Measurements from ENCODE around the gene AIMP2.
"Not testable (repeated sequence)": the region's sequence is repeated elsewhere in the genome, so short reads cannot be mapped to it uniquely, and the experiment has no call there.

DNA sequence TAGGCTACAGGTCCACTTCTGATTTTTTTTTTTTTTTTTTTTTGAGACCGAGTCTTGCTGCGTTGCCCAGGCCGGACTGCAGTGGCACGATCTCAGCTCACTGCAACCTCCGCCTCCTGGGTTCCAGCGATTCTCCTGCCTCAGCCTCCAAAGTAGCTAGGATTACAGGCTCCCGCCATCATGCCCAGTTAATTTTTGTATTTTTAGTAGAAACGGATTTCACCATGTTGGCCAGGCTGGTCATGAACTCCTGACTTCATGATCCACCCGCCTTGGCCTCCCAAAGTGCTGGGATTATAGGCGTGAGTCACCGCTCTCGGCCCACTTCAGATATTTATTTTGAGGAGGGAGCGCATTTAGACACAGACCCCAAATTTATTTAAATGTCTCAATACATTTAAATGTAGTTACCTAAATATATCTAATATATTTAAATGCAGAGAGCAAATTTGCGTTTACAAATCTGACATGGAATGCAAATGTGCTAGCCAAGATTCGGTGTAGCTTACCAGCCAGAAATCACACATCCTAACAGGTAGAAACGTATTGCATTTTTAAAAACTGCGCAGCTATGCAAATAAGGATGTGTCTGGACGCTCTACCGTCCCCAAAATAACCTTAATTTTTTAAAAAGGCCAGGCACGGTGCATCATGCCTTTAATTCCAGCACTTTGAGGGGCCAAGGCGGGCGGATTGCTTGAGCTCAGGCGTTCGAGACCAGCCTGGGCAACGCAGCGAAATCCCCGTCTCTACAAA, 1.1 kb upstream of the AIMP2 start:
- TF ChIP-seq, protein P1, sequence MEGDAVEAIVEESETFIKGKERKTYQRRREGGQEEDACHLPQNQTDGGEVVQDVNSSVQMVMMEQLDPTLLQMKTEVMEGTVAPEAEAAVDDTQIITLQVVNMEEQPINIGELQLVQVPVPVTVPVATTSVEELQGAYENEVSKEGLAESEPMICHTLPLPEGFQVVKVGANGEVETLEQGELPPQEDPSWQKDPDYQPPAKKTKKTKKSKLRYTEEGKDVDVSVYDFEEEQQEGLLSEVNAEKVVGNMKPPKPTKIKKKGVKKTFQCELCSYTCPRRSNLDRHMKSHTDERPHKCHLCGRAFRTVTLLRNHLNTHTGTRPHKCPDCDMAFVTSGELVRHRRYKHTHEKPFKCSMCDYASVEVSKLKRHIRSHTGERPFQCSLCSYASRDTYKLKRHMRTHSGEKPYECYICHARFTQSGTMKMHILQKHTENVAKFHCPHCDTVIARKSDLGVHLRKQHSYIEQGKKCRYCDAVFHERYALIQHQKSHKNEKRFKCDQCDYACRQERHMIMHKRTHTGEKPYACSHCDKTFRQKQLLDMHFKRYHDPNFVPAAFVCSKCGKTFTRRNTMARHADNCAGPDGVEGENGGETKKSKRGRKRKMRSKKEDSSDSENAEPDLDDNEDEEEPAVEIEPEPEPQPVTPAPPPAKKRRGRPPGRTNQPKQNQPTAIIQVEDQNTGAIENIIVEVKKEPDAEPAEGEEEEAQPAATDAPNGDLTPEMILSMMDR (conservative IDR thresholded peaks at IDR 0.05; ENCODE audit: low read depth, low read length) = not testable (repeated sequence)
- not testable (repeated sequence) for TF ChIP-seq EZH2phosphoT487 (IDR thresholded peaks at IDR 0.05; ENCODE audit: borderline replicate concordance, low read length); EZH2 (IDR thresholded peaks at IDR 0.05; ENCODE audit: low read length, unreplicated experiment)

Data from PC-3 (cell line).